Endothelial cell of umbilical vein (primary cell): ENCODE results near the gene SSX2IP. TPM values are rescaled to one million over a fixed set of nuclear protein-coding genes. Genes with fewer than 3 reads are reported as not detected.

Source experiments
- BruUV-seq: library from RNA; stranded (reverse); fragments of 400-500 nt; replicated peaks from 2 replicates; lab custom pipeline; 2021; lab: Mats Ljungman, UMichigan
- CTCF ChIA-PET: fragments of 300-600, 350-600 bp; sonication (Branson Sonifier 250); formaldehyde crosslinking; loops from one replicate; lab custom pipeline; 2021; ENCODE audit warnings: antibody characterized with exemption, inconsistent platforms; lab: Charles Lee
- POLR2A ChIA-PET: fragments of 300-600, 350-600 bp; sonication (Branson Sonifier 250); formaldehyde crosslinking; loops from one replicate; lab custom pipeline; 2021; ENCODE audit warnings: antibody characterized with exemption, inconsistent platforms; lab: Charles Lee
- DNase-seq: peaks from one replicate; pipeline ENCODE4 v3.0.0-alpha.2; 2011; ENCODE audit warnings: low read depth, low spot score
- FAIRE-seq: peaks from 2 replicates; lab custom pipeline; 2011; peaks lifted over from hg19 to GRCh38; lab: Jason Lieb, UNC
- H2AFZ ChIP-seq: 2 replicates; pipeline ENCODE4 v1.6.0; 2012; ENCODE audit warnings: low read depth, low read length, control low read depth, inconsistent platforms
- H3K27ac ChIP-seq: 2 replicates; pipeline ENCODE4 v1.5.1; 2011; ENCODE audit warnings: low read depth, mild to moderate bottlenecking, control low read depth, low read length, moderate library complexity; ENCODE audit not compliant: insufficient read depth
- H3K27me3 ChIP-seq, 2 experiments: 2 replicates each; pipeline versions ENCODE4 v1.6.0 to v1.6.1; 2011; ENCODE audit warnings: low read length in 2 of 2, mixed read lengths in 1 of 2; ENCODE audit not compliant: control insufficient read depth in 2 of 2, insufficient read depth in 2 of 2
- H3K36me3 ChIP-seq, 2 experiments: 2 replicates in 1 of 2; 3 replicates in 1 of 2; pipeline ENCODE4 v1.5.1; 2011; ENCODE audit warnings: low read length in 2 of 2, mild to moderate bottlenecking in 1 of 2, moderate library complexity in 1 of 2; ENCODE audit not compliant: control insufficient read depth in 2 of 2, insufficient read depth in 2 of 2; ENCODE audit errors: extremely low read depth in 1 of 2
- H3K4me1 ChIP-seq: 3 replicates; pipeline ENCODE4 v1.5.1; 2011; ENCODE audit warnings: mild to moderate bottlenecking, low read length; ENCODE audit not compliant: control insufficient read depth, insufficient read depth; ENCODE audit errors: extremely low read depth
- H3K4me2 ChIP-seq: 2 replicates; pipeline ENCODE4 v1.6.1; 2011; ENCODE audit warnings: low read length, control low read depth, mixed read lengths; ENCODE audit not compliant: insufficient read depth
- H3K4me3 ChIP-seq, 3 experiments: fragments of 200-600 bp in 1 of 3; sonication (generic), shearing (Covaris generic) in 1 of 3; replicated peaks in 1 of 3; 2 replicates each; pipeline ENCODE4 v1.5.1; 2011 to 2016; ENCODE audit warnings: control low read depth in 3 of 3, low read length in 3 of 3, mild to moderate bottlenecking in 2 of 3, inconsistent platforms in 1 of 3, low read depth in 1 of 3, moderate library complexity in 1 of 3; ENCODE audit not compliant: insufficient read depth in 1 of 3
- H3K79me2 ChIP-seq: 2 replicates; pipeline ENCODE4 v1.6.0; 2012; ENCODE audit warnings: low read length, inconsistent platforms; ENCODE audit not compliant: control insufficient read depth, insufficient read depth
- H3K9ac ChIP-seq: replicated peaks from 2 replicates; pipeline ENCODE3; 2011; ENCODE audit warnings: low read length, control low read depth; ENCODE audit not compliant: insufficient read depth; ENCODE audit errors: extremely low read depth
- H3K9me1 ChIP-seq: replicated peaks from 3 replicates; pipeline ENCODE4 v1.6.0; 2011; ENCODE audit warnings: mild to moderate bottlenecking, low read length; ENCODE audit not compliant: control insufficient read depth, insufficient read depth; ENCODE audit errors: extremely low read depth
- H3K9me3 ChIP-seq: replicated peaks from 2 replicates; pipeline ENCODE4 v1.5.1; 2012; ENCODE audit warnings: low read length, inconsistent platforms; ENCODE audit not compliant: control insufficient read depth, insufficient read depth
- H4K20me1 ChIP-seq: replicated peaks from 2 replicates; pipeline ENCODE3; 2011; ENCODE audit warnings: mild to moderate bottlenecking, low read length; ENCODE audit not compliant: control insufficient read depth, insufficient read depth; ENCODE audit errors: extremely low read depth
- EZH2 ChIP-seq: IDR thresholded peaks from 2 replicates; pipeline ENCODE4 v1.6.1; 2012; ENCODE audit warnings: borderline replicate concordance, low read depth, mild to moderate bottlenecking, moderate library complexity, low read length, inconsistent platforms; ENCODE audit not compliant: severe bottlenecking
- FOS ChIP-seq: IDR thresholded peaks from 2 replicates; pipeline ENCODE4 v1.6.1; 2011; ENCODE audit warnings: mild to moderate bottlenecking, low read length, moderate library complexity, borderline replicate concordance; ENCODE audit not compliant: insufficient read depth
- GATA2 ChIP-seq: IDR thresholded peaks from 2 replicates; pipeline ENCODE4 v1.7.0; 2011; ENCODE audit warnings: low read depth, mild to moderate bottlenecking, moderate library complexity, mixed read lengths, low read length; ENCODE audit not compliant: insufficient read length, insufficient read depth
- JUN ChIP-seq: IDR thresholded peaks from 2 replicates; pipeline ENCODE4 v1.6.1; 2011; ENCODE audit warnings: borderline replicate concordance, low read depth; ENCODE audit not compliant: insufficient read length, insufficient read depth
- MYC ChIP-seq: IDR thresholded peaks from one replicate; pipeline ENCODE4 v1.6.1; 2011; ENCODE audit warnings: mild to moderate bottlenecking, low read depth, low read length
- POLR2A ChIP-seq: IDR thresholded peaks from 2 replicates; pipeline ENCODE4 v1.6.1; 2012; ENCODE audit warnings: low read depth, mild to moderate bottlenecking, control low read depth, low read length
- POLR2AphosphoS5 ChIP-seq: IDR thresholded peaks from 2 replicates; pipeline ENCODE4 v1.6.1; 2012; ENCODE audit warnings: low read depth, mild to moderate bottlenecking, control low read depth, low read length, moderate library complexity; ENCODE audit not compliant: insufficient read depth
- dilution Hi-C: fragments of 300-500 bp; cut with MboI; formaldehyde crosslinking; loops from one replicate; pipeline ENCODE4 v1.15.0; 2019; ENCODE audit warnings: low sequenced_read_pairs; ENCODE audit not compliant: extremely low pct_ligation_motif_present
- intact Hi-C: fragments of 100-400 bp; cut with micrococcal nuclease; formaldehyde crosslinking; loops from one replicate; pipeline ENCODE4 v1.10.0; 2022
- polyA plus RNA-seq, 4 experiments: library from polyadenylated mRNA; depleted of rRNA in 3 of 4; stranded (reverse) in 3 of 4; unstranded in 1 of 4; fragments of >200 nt; gene quantifications; 2 replicates each; pipeline versions ENCODE4 v1.2.1 to v1.2.3, GENCODE V29; 2011 to 2012; ENCODE audit warnings: missing spikeins in 1 of 4
- total RNA-seq: library from RNA; stranded (reverse); gene quantifications from 2 replicates; pipeline ENCODE4 v1.2.3, GENCODE V29; 2021
- TF ChIP-seq, protein P1 (sequence below), 2 donors: IDR thresholded peaks; 1 replicate in 1 of 2; 2 replicates in 1 of 2; pipeline ENCODE4 v1.5.1; 2011; ENCODE audit warnings: low read length in 2 of 2, mild to moderate bottlenecking in 2 of 2, moderate library complexity in 2 of 2, control low read depth in 1 of 2, inconsistent platforms in 1 of 2, low read depth in 1 of 2; ENCODE audit not compliant: insufficient read depth in 1 of 2; ENCODE audit errors: extremely low read depth in 1 of 2
- TF ChIP-seq, protein P2 (sequence below): IDR thresholded peaks from 2 replicates; pipeline ENCODE4 v1.6.1; 2011; ENCODE audit not compliant: insufficient read depth, insufficient read length

The SSX2IP gene
- total and polyA plus RNA-seq, 2 donors (not counting 3 experiments of a cell fraction or from before 2014, with no cell fraction given), result 0.77 to 8.4 TPM

- intact Hi-C loops (no loop called here), dilution Hi-C loops (no loop called here)
- Histone ChIP-seq H3K36me3 (no peaks in the 10 kb centered on the region), H2AFZ (no peak overlapping the region), H3K4me2 (no peak overlapping the region), H4K20me1 (no peaks in the 10 kb centered on the region), H3K9me3 (no peaks in the 10 kb centered on the region), H3K4me1 (no peaks in the 10 kb centered on the region), H3K4me3 (no peak overlapping the region), H3K27me3 (no peaks in the 10 kb centered on the region), H3K27ac (no peak overlapping the region), H3K9ac (no peak overlapping the region), H3K9me1 (no peaks in the 10 kb centered on the region), H3K79me2 (no peaks in the 10 kb centered on the region)
- DNase-seq (no peak), FAIRE-seq (no peak)
- ChIA-PET POLR2A (no interaction called here), CTCF (no interaction called here)
- BruUV-seq, result no TSS peak
- TF ChIP-seq POLR2AphosphoS5, result no peak
- TF ChIP-seq, protein P1, sequence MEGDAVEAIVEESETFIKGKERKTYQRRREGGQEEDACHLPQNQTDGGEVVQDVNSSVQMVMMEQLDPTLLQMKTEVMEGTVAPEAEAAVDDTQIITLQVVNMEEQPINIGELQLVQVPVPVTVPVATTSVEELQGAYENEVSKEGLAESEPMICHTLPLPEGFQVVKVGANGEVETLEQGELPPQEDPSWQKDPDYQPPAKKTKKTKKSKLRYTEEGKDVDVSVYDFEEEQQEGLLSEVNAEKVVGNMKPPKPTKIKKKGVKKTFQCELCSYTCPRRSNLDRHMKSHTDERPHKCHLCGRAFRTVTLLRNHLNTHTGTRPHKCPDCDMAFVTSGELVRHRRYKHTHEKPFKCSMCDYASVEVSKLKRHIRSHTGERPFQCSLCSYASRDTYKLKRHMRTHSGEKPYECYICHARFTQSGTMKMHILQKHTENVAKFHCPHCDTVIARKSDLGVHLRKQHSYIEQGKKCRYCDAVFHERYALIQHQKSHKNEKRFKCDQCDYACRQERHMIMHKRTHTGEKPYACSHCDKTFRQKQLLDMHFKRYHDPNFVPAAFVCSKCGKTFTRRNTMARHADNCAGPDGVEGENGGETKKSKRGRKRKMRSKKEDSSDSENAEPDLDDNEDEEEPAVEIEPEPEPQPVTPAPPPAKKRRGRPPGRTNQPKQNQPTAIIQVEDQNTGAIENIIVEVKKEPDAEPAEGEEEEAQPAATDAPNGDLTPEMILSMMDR (IDR thresholded peaks at IDR 0.05; ENCODE audit: extremely low read depth in 1 of 2, insufficient read depth in 1 of 2, low read depth in 1 of 2, low read length in 2 of 2), result no peak
- no peak for TF ChIP-seq MYC
These were observed 45.8 kb downstream of the SSX2IP start for GRCh38 chr1:84644472-84644871.

DNA sequence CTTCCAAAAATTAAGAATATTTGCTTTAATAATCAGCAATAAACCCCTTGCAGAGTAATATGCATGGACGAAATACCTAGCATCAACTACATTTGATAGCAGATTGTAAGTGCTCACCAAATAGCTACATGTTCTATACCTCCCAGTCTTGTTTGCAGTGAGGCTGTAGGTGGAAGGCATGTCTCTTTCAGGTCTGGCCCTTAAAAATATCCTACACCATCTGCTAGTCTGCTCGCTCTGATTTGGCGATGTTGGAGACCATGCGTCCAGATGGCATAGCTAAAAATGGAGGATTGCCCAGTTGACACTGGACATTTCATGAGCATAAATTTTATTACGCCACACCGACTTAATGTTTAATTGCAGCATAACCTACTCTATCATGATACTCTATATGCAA, 47.1 kb downstream of the SSX2IP start:
- H3K4me2 ChIP-seq, result no peak overlapping the region
- POLR2A ChIA-PET, result interaction anchor here (0.6 kb wide), 1 partner anchor 174 kb away, joined by 3 read pairs; no protein-coding TSS in a partner anchor
- H3K79me2 ChIP-seq, result no peaks in the 10 kb centered on the region
- H3K36me3 ChIP-seq, result no peaks in the 10 kb centered on the region
- no peak overlapping the region for H3K9ac ChIP-seq
- no peak overlapping the region for H3K4me3 ChIP-seq
- H3K4me1 ChIP-seq, result no peaks in the 10 kb centered on the region
- no peaks in the 10 kb centered on the region for H3K9me3 ChIP-seq
- dilution Hi-C loops (no loop called here), intact Hi-C loops (no loop called here)
- no peaks in the 10 kb centered on the region for H3K27me3 ChIP-seq
- DNase-seq (no peak), FAIRE-seq (no peak)
- BruUV-seq, result no TSS peak
- CTCF ChIA-PET, result interaction anchor here (1.0 to 1.6 kb wide), 2 partner anchors 11 to 44 kb away, joined by 3 read pairs; no protein-coding TSS in a partner anchor
- H2AFZ ChIP-seq, result no peak overlapping the region
- H4K20me1 ChIP-seq, result no peaks in the 10 kb centered on the region
- H3K9me1 ChIP-seq, result no peaks in the 10 kb centered on the region
- H3K27ac ChIP-seq, result no peak overlapping the region
- no peak for TF ChIP-seq POLR2A
- no peak for TF ChIP-seq EZH2
- TF ChIP-seq, protein P1 (IDR thresholded peaks at IDR 0.05; ENCODE audit: extremely low read depth in 1 of 2, insufficient read depth in 1 of 2, low read depth in 1 of 2, low read length in 2 of 2), result no peak
- TF ChIP-seq FOS, result no peak
- TF ChIP-seq JUN, result no peak
- TF ChIP-seq, protein P2, sequence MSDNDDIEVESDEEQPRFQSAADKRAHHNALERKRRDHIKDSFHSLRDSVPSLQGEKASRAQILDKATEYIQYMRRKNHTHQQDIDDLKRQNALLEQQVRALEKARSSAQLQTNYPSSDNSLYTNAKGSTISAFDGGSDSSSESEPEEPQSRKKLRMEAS, result no peak
- TF ChIP-seq GATA2, result no peak
